HCT116 (cell line): Measurements from ENCODE around the gene JAK2. TPM values are rescaled to one million over a fixed set of nuclear protein-coding genes. Genes with fewer than 3 reads are reported as not detected.

ENCODE experiments used
- ATAC-seq: fragments of 200-7000 bp; cut with Tn5 transposase; 2 replicates; pipeline ENCODE4 v1.9.1; 2020; ENCODE audit warnings: mild to moderate bottlenecking, moderate library complexity
- BruUV-seq: library from RNA; stranded (reverse); fragments of 400-500 nt; replicated peaks from 2 replicates; lab custom pipeline; 2021; lab: Mats Ljungman, UMichigan
- CTCF ChIA-PET: fragments of 300-600 bp; sonication (Branson Sonifier 250); formaldehyde crosslinking; loops from one replicate; lab custom pipeline; 2021; ENCODE audit warnings: antibody characterized with exemption; lab: Charles Lee
- POLR2A ChIA-PET: fragments of 300-600, 350-600 bp; sonication (Branson Sonifier 250); formaldehyde crosslinking; loops from one replicate; lab custom pipeline; 2021; ENCODE audit warnings: antibody characterized with exemption; lab: Charles Lee
- RAD21 ChIA-PET, 2 experiments: fragments of 300-600 bp; sonication (Branson Sonifier 250); formaldehyde crosslinking; loops; one replicate each; lab custom pipeline; 2023; ENCODE audit warnings: low total read pairs in 2 of 2; ENCODE audit not compliant: uncharacterized antibody in 2 of 2, unreplicated experiment in 2 of 2, low non-redundant PET in 1 of 2; lab: Charles Lee
- DNase-seq: peaks from one replicate; pipeline ENCODE4 v3.0.0-alpha.2; 2010; ENCODE audit warnings: low read depth, low spot score
- H2AFZ ChIP-seq: fragments of 200-600 bp; shearing (Covaris generic), sonication (generic); 2 replicates; pipeline ENCODE4 v1.6.1; 2017; ENCODE audit warnings: low read depth, mixed run types, mixed read lengths, antibody characterized with exemption, low read length; ENCODE audit not compliant: poor library complexity, severe bottlenecking
- H3K27ac ChIP-seq: 2 replicates; pipeline ENCODE4 v1.5.1; 2012; ENCODE audit warnings: low read depth, low read length
- H3K27me3 ChIP-seq: fragments of 200-600 bp; sonication (generic); 2 replicates; pipeline ENCODE4 v1.6.1; 2016; ENCODE audit warnings: mixed run types, low read length, mixed read lengths; ENCODE audit not compliant: insufficient read depth
- H3K36me3 ChIP-seq, 2 experiments: fragments of 200-500 bp in 1 of 2; fragments of 200-600 bp in 1 of 2; sonication (Bioruptor generic) in 1 of 2; sonication (generic) in 1 of 2; 2 replicates each; pipeline versions ENCODE4 v1.5.1 to v1.6.1; 2014 to 2016; ENCODE audit warnings: low read length in 2 of 2, inconsistent platforms in 1 of 2, mixed read lengths in 1 of 2, mixed run types in 1 of 2; ENCODE audit not compliant: insufficient read depth in 2 of 2, control insufficient read depth in 1 of 2
- H3K4me1 ChIP-seq, 2 experiments: fragments of 200-600 bp in 1 of 2; sonication (generic) in 1 of 2; 2 replicates each; pipeline versions ENCODE4 v1.5.1 to v1.6.1; 2012 to 2017; ENCODE audit warnings: low read length in 2 of 2, inconsistent platforms in 1 of 2, mild to moderate bottlenecking in 1 of 2, mixed read lengths in 1 of 2, mixed run types in 1 of 2, moderate library complexity in 1 of 2; ENCODE audit not compliant: insufficient read depth in 2 of 2, control insufficient read depth in 1 of 2
- H3K4me2 ChIP-seq: fragments of 200-600 bp; sonication (generic); 2 replicates; pipeline ENCODE4 v1.6.1; 2017; ENCODE audit warnings: mixed run types, low read length, mixed read lengths
- H3K4me3 ChIP-seq, 2 experiments: fragments of 200-600 bp in 1 of 2; sonication (generic) in 1 of 2; replicated peaks in 1 of 2; 2 replicates each; pipeline ENCODE4 v1.5.1; 2011 to 2016; ENCODE audit warnings: low read length in 2 of 2, control low read depth in 1 of 2, low read depth in 1 of 2, mild to moderate bottlenecking in 1 of 2, mixed read lengths in 1 of 2, mixed run types in 1 of 2
- H3K79me2 ChIP-seq: fragments of 200-600 bp; sonication (generic); 2 replicates; pipeline ENCODE4 v1.6.1; 2017; ENCODE audit warnings: mild to moderate bottlenecking, mixed run types, low read length, moderate library complexity, mixed read lengths; ENCODE audit not compliant: insufficient read depth
- H3K9ac ChIP-seq: fragments of 200-600 bp; sonication (generic); 2 replicates; pipeline ENCODE4 v1.6.1; 2016; ENCODE audit warnings: low read length, mixed read lengths
- H3K9me2 ChIP-seq: fragments of 200-600 bp; sonication (generic), shearing (Covaris generic); 2 replicates; pipeline ENCODE4 v1.6.1; 2017; ENCODE audit warnings: mixed run types, mild to moderate bottlenecking, moderate library complexity; ENCODE audit not compliant: insufficient read depth
- H3K9me3 ChIP-seq, 2 experiments: fragments of 200-500 bp in 1 of 2; fragments of 200-600 bp in 1 of 2; sonication (Bioruptor generic) in 1 of 2; sonication (generic) in 1 of 2; 2 replicates each; pipeline ENCODE4 v1.6.1; 2014 to 2017; ENCODE audit warnings: low read length in 2 of 2, mixed read lengths in 2 of 2, inconsistent platforms in 1 of 2, low read depth in 1 of 2, mild to moderate bottlenecking in 1 of 2, mixed run types in 1 of 2, moderate library complexity in 1 of 2; ENCODE audit not compliant: control insufficient read depth in 1 of 2, insufficient read depth in 1 of 2
- H4K20me1 ChIP-seq: fragments of 200-600 bp; sonication (generic), shearing (Covaris generic); 2 replicates; pipeline ENCODE4 v1.6.1; 2017; ENCODE audit warnings: mixed run types, mild to moderate bottlenecking, moderate library complexity; ENCODE audit not compliant: insufficient read depth
- CEBPB ChIP-seq: IDR thresholded peaks from 2 replicates; pipeline ENCODE4 v1.6.1; 2012; ENCODE audit warnings: low read depth
- CTCF ChIP-seq, 3 experiments: fragments of 200-600 bp in 1 of 3; sonication (generic) in 1 of 3; IDR thresholded peaks in 2 of 3; conservative IDR thresholded peaks in 1 of 3; 2 replicates each; pipeline ENCODE4 v1.5.1; 2012 to 2017; ENCODE audit warnings: low read depth in 2 of 3, low read length in 2 of 3, antibody characterized with exemption in 1 of 3, borderline replicate concordance in 1 of 3, control low read depth in 1 of 3, mild to moderate bottlenecking in 1 of 3, mixed read lengths in 1 of 3, mixed run types in 1 of 3, moderate library complexity in 1 of 3; ENCODE audit not compliant: insufficient read depth in 1 of 3
- EZH2 ChIP-seq: fragments of 200-600 bp; sonication (generic); IDR thresholded peaks from 2 replicates; pipeline ENCODE4 v1.6.1; 2017; ENCODE audit warnings: antibody characterized with exemption, mixed run types
- EZH2phosphoT487 ChIP-seq: fragments of 200-600 bp; IDR thresholded peaks from 2 replicates; pipeline ENCODE4 v1.6.1; 2018; ENCODE audit warnings: antibody characterized with exemption, borderline replicate concordance
- FOSL1 ChIP-seq: IDR thresholded peaks from 2 replicates; pipeline ENCODE4 v1.6.1; 2012; ENCODE audit warnings: low read depth
- JUND ChIP-seq: IDR thresholded peaks from 2 replicates; pipeline ENCODE4 v1.6.1; 2012
- SIN3A ChIP-seq: IDR thresholded peaks from 2 replicates; pipeline ENCODE4 v1.6.1; 2012; ENCODE audit warnings: low read depth
- SP1 ChIP-seq: IDR thresholded peaks from 2 replicates; pipeline ENCODE4 v1.6.1; 2012; ENCODE audit warnings: low read depth
- TCF7L2 ChIP-seq: IDR thresholded peaks from 2 replicates; pipeline ENCODE4 v1.7.0; 2011; ENCODE audit warnings: borderline replicate concordance, inconsistent platforms; ENCODE audit not compliant: insufficient read depth, insufficient read length; ENCODE audit errors: extremely low read depth
- intact Hi-C: fragments of 100-400 bp; cut with micrococcal nuclease; formaldehyde crosslinking; loops from 2 replicates; pipeline ENCODE4 v1.10.0; 2022
- total RNA-seq: library from RNA; stranded (reverse); gene quantifications from one replicate; pipeline ENCODE4 v1.2.1, GENCODE V29; 2021; ENCODE audit not compliant: unreplicated experiment

Gene JAK2
- total RNA-seq, 1 experiment from 2014 or later: 4.6 TPM

GRCh38 chr9:5002811-5003210, 17.7 kb downstream of the JAK2 start:
- CTCF ChIA-PET: no interaction called here
- BruUV-seq: no TSS peak
- POLR2A ChIA-PET: no interaction called here

GRCh38 chr9:5004481-5004880, 19.4 kb downstream of the JAK2 start:
- ChIA-PET RAD21 (no interaction called here), CTCF (no interaction called here), POLR2A (no interaction called here)
- no peak overlapping the region for H2AFZ ChIP-seq
- ATAC-seq (no peak), DNase-seq (no peak)
- no peaks in the 10 kb centered on the region for H3K36me3 ChIP-seq
- H3K4me3 ChIP-seq: no peak overlapping the region
- intact Hi-C loops: no loop called here
- no peak overlapping the region for H3K4me2 ChIP-seq
- no peaks in the 10 kb centered on the region for H3K9me2 ChIP-seq
- H3K79me2 ChIP-seq: peaks cover 8% of the 10 kb centered on the region; the same call in 1 of the 2 replicates
- H3K27ac ChIP-seq: no peak overlapping the region
- H3K4me1 ChIP-seq: no peaks in the 10 kb centered on the region
- no TSS peak for BruUV-seq
- no peak overlapping the region for H3K9ac ChIP-seq
- no peaks in the 10 kb centered on the region; a peak in 1 of 4 replicates for H3K9me3 ChIP-seq
- TF ChIP-seq SIN3A (no peak), TCF7L2 (no peak), CTCF (IDR thresholded peaks at IDR 0.05 in 2 of 3, conservative IDR thresholded peaks at IDR 0.05 in 1 of 3; ENCODE audit: borderline replicate concordance in 1 of 3, insufficient read depth in 1 of 3, low read depth in 2 of 3, low read length in 2 of 3) (no peak), JUND (no peak), EZH2phosphoT487 (no peak), SP1 (no peak)
- H4K20me1 ChIP-seq: no peaks in the 10 kb centered on the region
- no peaks in the 10 kb centered on the region for H3K27me3 ChIP-seq

More at GRCh38 chr9:5002811-5003210, 17.7 kb downstream of the JAK2 start:
- Histone ChIP-seq H3K4me1 (no peaks in the 10 kb centered on the region), H2AFZ (no peak overlapping the region), H3K27me3 (no peaks in the 10 kb centered on the region)
- TF ChIP-seq EZH2phosphoT487 (no peak), CEBPB (no peak), FOSL1 (no peak), EZH2 (no peak)
- TF ChIP-seq, all 23 proteins: peak for 0
- H3K4me2 ChIP-seq: no peak overlapping the region
- H3K4me3 ChIP-seq: no peak overlapping the region
- RAD21 ChIA-PET: no interaction called here
- no peak overlapping the region for H3K27ac ChIP-seq
- no peaks in the 10 kb centered on the region for H4K20me1 ChIP-seq
- H3K9ac ChIP-seq: no peak overlapping the region
- no peaks in the 10 kb centered on the region for H3K9me2 ChIP-seq
- H3K79me2 ChIP-seq: peaks cover 8% of the 10 kb centered on the region; the same call in 1 of the 2 replicates
- intact Hi-C loops: no loop called here
- H3K36me3 ChIP-seq: no peaks in the 10 kb centered on the region
- DNase-seq (no peak), ATAC-seq (no peak)
- no peaks in the 10 kb centered on the region; a peak in 1 of 4 replicates for H3K9me3 ChIP-seq
